IMR-90 (cell line): ENCODE measurements around the gene OPRM1. TPM values are rescaled to one million over a fixed set of nuclear protein-coding genes. Genes with fewer than 3 reads are reported as not detected.

Experiments used
- ATAC-seq: fragments of 200-7000 bp; cut with Tn5 transposase; 2 replicates; pipeline ENCODE4 v1.9.1; 2020; ENCODE audit warnings: low read depth, mild to moderate bottlenecking, moderate library complexity
- BruUV-seq: library from RNA; stranded (reverse); fragments of 400-500 nt; replicated peaks from 2 replicates; lab custom pipeline; 2021; lab: Mats Ljungman, UMichigan
- CTCF ChIA-PET: fragments of 300-600 bp; formaldehyde crosslinking; extraction: SDS; loops from one replicate; lab custom pipeline; 2021; ENCODE audit warnings: antibody characterized with exemption; lab: Yijun Ruan, JAX
- POLR2A ChIA-PET: fragments of 300-600 bp; sonication (Branson Sonifier 250); formaldehyde crosslinking; loops from one replicate; lab custom pipeline; 2022; ENCODE audit warnings: antibody characterized with exemption; ENCODE audit not compliant: unreplicated experiment; lab: Charles Lee
- DNase-seq: peaks from one replicate; pipeline ENCODE4 v3.0.0; 2013
- H2AFZ ChIP-seq: replicated peaks from 2 replicates; pipeline ENCODE3; 2013; ENCODE audit warnings: low read length, mild to moderate bottlenecking; ENCODE audit not compliant: poor library complexity
- H2AK5ac ChIP-seq: 2 replicates; pipeline ENCODE4 v1.6.1; 2013; ENCODE audit warnings: low read depth, low read length, inconsistent platforms
- H2AK9ac ChIP-seq: replicated peaks from 2 replicates; pipeline ENCODE3; 2013; ENCODE audit warnings: mild to moderate bottlenecking, low read depth, low read length, moderate library complexity; ENCODE audit not compliant: poor library complexity
- H2BK120ac ChIP-seq: 2 replicates; pipeline ENCODE4 v1.6.1; 2013; ENCODE audit warnings: low read depth, low read length, inconsistent platforms
- H2BK15ac ChIP-seq: 3 replicates; pipeline ENCODE4 v1.6.1; 2013; ENCODE audit warnings: low read depth, low read length, inconsistent platforms
- H2BK20ac ChIP-seq: 2 replicates; pipeline ENCODE4 v1.6.1; 2013; ENCODE audit warnings: low read depth, mild to moderate bottlenecking, inconsistent platforms, low read length, moderate library complexity
- H2BK5ac ChIP-seq: 2 replicates; pipeline ENCODE4 v1.6.1; 2013; ENCODE audit warnings: mild to moderate bottlenecking, low read depth, low read length, inconsistent platforms; ENCODE audit not compliant: poor library complexity, severe bottlenecking
- H3K14ac ChIP-seq: replicated peaks from 2 replicates; pipeline ENCODE4 v1.6.1; 2013; ENCODE audit warnings: low read depth, low read length, inconsistent platforms
- H3K18ac ChIP-seq: 2 replicates; pipeline ENCODE4 v1.6.1; 2013; ENCODE audit warnings: low read depth, low read length, control low read depth
- H3K23ac ChIP-seq: 2 replicates; pipeline ENCODE4 v1.6.1; 2013; ENCODE audit warnings: low read depth, low read length, inconsistent platforms
- H3K27ac ChIP-seq: 2 replicates; pipeline ENCODE4 v1.5.1; 2013; ENCODE audit warnings: mild to moderate bottlenecking, control low read depth, low read length; ENCODE audit not compliant: insufficient read depth
- H3K27me3 ChIP-seq: 2 replicates; pipeline ENCODE4 v1.6.1; 2013; ENCODE audit warnings: low read length; ENCODE audit not compliant: control insufficient read depth, insufficient read depth
- H3K36me3 ChIP-seq: 2 replicates; pipeline ENCODE4 v1.6.1; 2013; ENCODE audit warnings: low read length, mixed read lengths; ENCODE audit not compliant: control insufficient read depth, insufficient read depth
- H3K4ac ChIP-seq: 2 replicates; pipeline ENCODE4 v1.6.1; 2013; ENCODE audit warnings: low read depth, low read length, inconsistent platforms
- H3K4me1 ChIP-seq: 2 replicates; pipeline ENCODE4 v1.6.1; 2013; ENCODE audit warnings: low read length, mixed read lengths; ENCODE audit not compliant: control insufficient read depth, insufficient read depth
- H3K4me2 ChIP-seq: 2 replicates; pipeline ENCODE4 v1.6.1; 2013; ENCODE audit warnings: low read depth, mild to moderate bottlenecking, control low read depth, low read length, moderate library complexity
- H3K4me3 ChIP-seq: 2 replicates; pipeline ENCODE4 v1.5.1; 2013; ENCODE audit warnings: low read depth, mild to moderate bottlenecking, control low read depth, low read length, moderate library complexity; ENCODE audit not compliant: insufficient read depth
- H3K56ac ChIP-seq: 2 replicates; pipeline ENCODE4 v1.6.1; 2013; ENCODE audit warnings: low read length, inconsistent platforms; ENCODE audit not compliant: insufficient read depth; ENCODE audit errors: extremely low read depth
- H3K79me1 ChIP-seq, 2 experiments: 2 replicates each; pipeline ENCODE4 v1.6.1; 2013; ENCODE audit warnings: low read length in 2 of 2, inconsistent platforms in 1 of 2, low read depth in 1 of 2
- H3K9ac ChIP-seq: 2 replicates; pipeline ENCODE4 v1.6.1; 2013; ENCODE audit warnings: low read depth, low read length, control low read depth
- H3K9me1 ChIP-seq: 2 replicates; pipeline ENCODE4 v1.6.1; 2013; ENCODE audit warnings: low read length, inconsistent platforms; ENCODE audit not compliant: insufficient read depth
- H3K9me3 ChIP-seq: 2 replicates; pipeline ENCODE4 v1.6.1; 2013; ENCODE audit warnings: low read length; ENCODE audit not compliant: control insufficient read depth, insufficient read depth
- H4K20me1 ChIP-seq: 2 replicates; pipeline ENCODE4 v1.6.1; 2013; ENCODE audit warnings: low read length, inconsistent platforms; ENCODE audit not compliant: insufficient read depth
- H4K5ac ChIP-seq: 2 replicates; pipeline ENCODE4 v1.6.1; 2013; ENCODE audit warnings: mild to moderate bottlenecking, low read depth, low read length, control low read depth
- H4K8ac ChIP-seq, 2 experiments: 2 replicates each; pipeline ENCODE4 v1.6.1; 2013; ENCODE audit warnings: low read depth in 2 of 2, low read length in 2 of 2, control low read depth in 1 of 2, inconsistent platforms in 1 of 2
- H4K91ac ChIP-seq: 2 replicates; pipeline ENCODE4 v1.6.1; 2013; ENCODE audit warnings: low read depth, low read length, inconsistent platforms; ENCODE audit not compliant: insufficient read depth
- FOS ChIP-seq: fragments of 150-350 bp; IDR thresholded peaks from 2 replicates; pipeline ENCODE4 v1.6.1; 2016; ENCODE audit warnings: low read depth, low read length
- RAD21 ChIP-seq: IDR thresholded peaks from 2 replicates; pipeline ENCODE4 v1.6.1; 2012; ENCODE audit warnings: low read length, improper control_type of control experiment
- RCOR1 ChIP-seq: IDR thresholded peaks from 2 replicates; pipeline ENCODE4 v1.6.1; 2012; ENCODE audit warnings: mild to moderate bottlenecking, low read length, improper control_type of control experiment; ENCODE audit not compliant: insufficient replicate concordance
- RFX5 ChIP-seq: IDR thresholded peaks from 2 replicates; pipeline ENCODE4 v1.8.0; 2012; ENCODE audit warnings: low read depth, mild to moderate bottlenecking, low read length, moderate library complexity
- WGBS, 2 experiments: methylation state at CpG; one replicate each; pipeline versions ENCODE4 v1.1.5 to v1.1.7; 2013; ENCODE audit warnings: missing lambda C conversion rate in 2 of 2; ENCODE audit not compliant: insufficient read length in 1 of 2; ENCODE audit errors: extremely low coverage in 2 of 2; 5-methylcytosine and 5-hydroxymethylcytosine counted together
- dilution Hi-C: fragments of 300-500 bp; cut with HindIII; formaldehyde crosslinking; loops from one replicate; pipeline ENCODE4 v1.14.3; 2018; ENCODE audit warnings: low sequenced_read_pairs; ENCODE audit not compliant: unreplicated experiment
- in situ Hi-C: fragments of 300-500 bp; cut with MboI; formaldehyde crosslinking; loops from 3 replicates; pipeline ENCODE4 v1.14.3; 2019; ENCODE audit warnings: low sequenced_read_pairs, inconsistent platforms, mixed read lengths
- intact Hi-C: fragments of 100-400 bp; cut with micrococcal nuclease; formaldehyde crosslinking; loops from 2 replicates; pipeline ENCODE4 v1.10.0; 2022
- polyA plus RNA-seq, 3 experiments: library from polyadenylated mRNA; depleted of rRNA; stranded (reverse); fragments of >200 nt; gene quantifications; 2 replicates each; pipeline ENCODE4 v1.2.3, GENCODE V29; 2012; ENCODE audit warnings: low replicate concordance in 1 of 3
- total RNA-seq: library from RNA; depleted of rRNA; stranded (reverse); fragments of >200 nt; gene quantifications from 2 replicates; pipeline ENCODE4 v1.2.3, GENCODE V29; 2012

The OPRM1 gene
- total and polyA plus RNA-seq, 2 of the 4 experiments (the other 2 are of a cell fraction), result not detected

DNA sequence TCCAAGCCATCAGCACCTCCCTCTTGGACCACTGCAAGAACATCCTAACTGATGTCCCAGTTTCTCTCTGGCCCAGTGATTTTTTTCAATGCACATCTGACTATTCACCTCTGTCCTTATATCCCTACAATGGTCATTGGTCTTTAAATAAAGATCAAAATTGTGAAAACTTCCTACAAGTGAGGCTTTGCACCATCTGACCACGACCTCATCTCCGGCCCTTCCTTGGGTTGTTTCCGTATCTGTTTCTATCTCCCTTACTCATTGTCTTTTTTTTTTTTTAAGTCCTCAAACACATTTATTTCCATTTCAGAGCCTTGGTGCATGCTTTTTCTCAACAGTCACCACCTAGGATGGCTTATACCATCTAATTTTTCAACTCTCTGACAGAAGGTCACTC lies 229.4 kb downstream of the OPRM1 start:
- H3K4me3 ChIP-seq, result no peak overlapping the region
- intact Hi-C loops (no loop called here), in situ Hi-C loops (no loop called here), dilution Hi-C loops (no loop called here)
- no peak overlapping the region for H3K56ac ChIP-seq
- H4K5ac ChIP-seq, result no peak overlapping the region
- no peaks in the 10 kb centered on the region for H3K36me3 ChIP-seq
- no peak overlapping the region for H3K4ac ChIP-seq
- H2BK20ac ChIP-seq, result no peak overlapping the region
- H2AK5ac ChIP-seq, result no peak overlapping the region
- no peak overlapping the region for H4K91ac ChIP-seq
- CTCF ChIA-PET, result no interaction called here
- H4K20me1 ChIP-seq, result no peaks in the 10 kb centered on the region
- H3K27ac ChIP-seq, result no peak overlapping the region
- H3K18ac ChIP-seq, result no peak overlapping the region
- POLR2A ChIA-PET, result no interaction called here
- no peaks in the 10 kb centered on the region for H3K4me1 ChIP-seq
- no peaks in the 10 kb centered on the region for H3K79me1 ChIP-seq
- no peak overlapping the region for H2BK15ac ChIP-seq
- H2BK120ac ChIP-seq, result no peak overlapping the region
- DNase-seq (no peak), ATAC-seq (no peak)
- H4K8ac ChIP-seq, result no peak overlapping the region
- H2AFZ ChIP-seq, result no peak overlapping the region
- 94% methylated on average over 3 of the region's 3 CpGs; no CpG with 5 or more reads in 1 of the 2 experiments for WGBS, 2 experiments
- H3K9me3 ChIP-seq, result no peaks in the 10 kb centered on the region
- H3K9me1 ChIP-seq, result no peaks in the 10 kb centered on the region
- no peak overlapping the region for H3K4me2 ChIP-seq
- no peak overlapping the region for H3K9ac ChIP-seq
- H2AK9ac ChIP-seq, result no peak overlapping the region
- no peak overlapping the region for H2BK5ac ChIP-seq
- no TSS peak for BruUV-seq
- no peaks in the 10 kb centered on the region for H3K27me3 ChIP-seq
- no peak for TF ChIP-seq RAD21
- TF ChIP-seq RFX5, result no peak
- no peak for TF ChIP-seq RCOR1
- no peak for TF ChIP-seq FOS
- no peak overlapping the region for H3K23ac ChIP-seq
- H3K14ac ChIP-seq, result no peak overlapping the region
